Breast epithelium (tissue), 3 donors: Measurements from ENCODE around the gene BMX.

ENCODE experiments used
- CTCF ChIP-seq, 3 donors: fragments of 450-650 bp; IDR thresholded peaks; one replicate each; pipeline ENCODE4 v1.5.1; 2016 to 2017; ENCODE audit warnings: antibody characterized with exemption in 3 of 3, mild to moderate bottlenecking in 3 of 3, moderate library complexity in 3 of 3
- POLR2A ChIP-seq: fragments of 450-650 bp; IDR thresholded peaks from one replicate; pipeline ENCODE4 v1.6.1; 2016; ENCODE audit warnings: antibody characterized with exemption, mild to moderate bottlenecking, moderate library complexity
- POLR2AphosphoS5 ChIP-seq, 3 donors: sonication (generic); formaldehyde crosslinking; IDR thresholded peaks; one replicate each; pipeline ENCODE4 v1.6.1; 2017; ENCODE audit warnings: antibody characterized with exemption in 3 of 3

DNA sequence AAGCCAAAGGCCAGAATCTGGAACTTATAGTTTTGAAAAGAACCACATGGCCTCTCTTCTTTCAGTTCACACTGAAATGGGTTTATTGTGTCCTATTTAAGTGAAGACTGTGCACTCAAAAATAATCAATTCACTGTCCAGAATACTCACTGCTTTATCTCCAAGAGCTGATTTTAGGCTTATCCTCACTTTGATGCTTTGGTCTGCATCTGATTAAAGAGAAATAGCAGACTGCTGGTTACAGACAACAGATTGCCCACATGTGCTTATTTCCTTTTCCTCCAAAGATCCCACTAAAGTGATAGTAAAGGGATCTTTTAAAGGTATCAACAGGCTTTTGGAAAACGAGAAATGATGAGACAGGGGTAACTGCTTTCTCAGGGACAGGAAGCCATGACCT, 69.5 kb downstream of the BMX start:
- TF ChIP-seq CTCF (IDR thresholded peaks at IDR 0.05) (no peak), POLR2AphosphoS5 (IDR thresholded peaks at IDR 0.05) (no peak), POLR2A (no peak)
